ENCODE results near the gene NPHP1.
"Not testable (repeated sequence)": the region's sequence is repeated elsewhere in the genome, so short reads cannot be mapped to it uniquely, and the experiment has no call there.

DNA sequence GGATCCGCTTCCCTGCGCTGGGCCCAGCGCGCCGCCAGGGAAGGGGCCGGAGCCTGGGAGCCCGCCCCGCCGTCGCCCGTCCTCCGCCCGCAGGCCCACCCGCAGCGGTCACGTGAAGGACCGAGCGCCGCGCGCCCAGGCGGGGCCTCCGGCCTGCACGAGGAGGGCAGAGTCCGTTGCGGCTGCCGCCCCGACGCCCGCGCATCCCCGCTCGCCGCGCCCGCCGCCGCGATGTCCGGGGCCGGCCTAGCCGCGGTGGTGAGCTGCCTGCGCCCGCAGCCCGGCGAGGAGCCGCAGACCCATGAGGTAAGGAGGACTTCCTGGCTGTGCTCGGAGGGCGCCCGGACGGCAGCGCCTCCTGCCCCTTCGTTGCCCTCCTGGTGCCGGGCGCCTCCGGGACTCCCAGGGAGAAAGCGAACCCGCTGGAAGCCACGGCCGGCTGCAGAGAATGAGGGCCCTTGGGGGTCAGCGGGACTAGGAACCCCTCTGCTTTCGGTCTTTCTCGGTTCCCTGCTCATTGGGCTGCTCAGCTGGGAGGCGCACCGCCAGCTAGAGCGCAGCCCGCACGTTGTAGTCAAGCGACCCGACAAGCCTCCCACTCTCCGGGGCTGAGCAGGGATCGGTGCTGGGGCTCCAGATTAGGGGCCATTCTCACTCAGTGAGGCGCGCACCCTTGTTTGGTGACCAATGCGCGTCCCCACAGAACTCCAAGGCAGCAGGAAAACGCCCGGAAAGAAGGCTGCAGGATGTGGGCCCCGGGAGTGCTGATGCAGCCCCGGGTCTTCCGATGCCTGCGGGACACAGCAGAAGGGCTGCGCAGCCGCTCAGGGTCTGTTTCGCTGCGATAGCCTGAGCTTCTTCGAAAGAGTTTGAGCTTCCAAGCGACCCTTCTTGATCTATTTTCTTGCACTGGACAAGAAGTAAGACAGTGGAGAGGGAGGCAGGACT is 40.9 kb upstream of the NPHP1 start:
- TF ChIP-seq, protein P1, sequence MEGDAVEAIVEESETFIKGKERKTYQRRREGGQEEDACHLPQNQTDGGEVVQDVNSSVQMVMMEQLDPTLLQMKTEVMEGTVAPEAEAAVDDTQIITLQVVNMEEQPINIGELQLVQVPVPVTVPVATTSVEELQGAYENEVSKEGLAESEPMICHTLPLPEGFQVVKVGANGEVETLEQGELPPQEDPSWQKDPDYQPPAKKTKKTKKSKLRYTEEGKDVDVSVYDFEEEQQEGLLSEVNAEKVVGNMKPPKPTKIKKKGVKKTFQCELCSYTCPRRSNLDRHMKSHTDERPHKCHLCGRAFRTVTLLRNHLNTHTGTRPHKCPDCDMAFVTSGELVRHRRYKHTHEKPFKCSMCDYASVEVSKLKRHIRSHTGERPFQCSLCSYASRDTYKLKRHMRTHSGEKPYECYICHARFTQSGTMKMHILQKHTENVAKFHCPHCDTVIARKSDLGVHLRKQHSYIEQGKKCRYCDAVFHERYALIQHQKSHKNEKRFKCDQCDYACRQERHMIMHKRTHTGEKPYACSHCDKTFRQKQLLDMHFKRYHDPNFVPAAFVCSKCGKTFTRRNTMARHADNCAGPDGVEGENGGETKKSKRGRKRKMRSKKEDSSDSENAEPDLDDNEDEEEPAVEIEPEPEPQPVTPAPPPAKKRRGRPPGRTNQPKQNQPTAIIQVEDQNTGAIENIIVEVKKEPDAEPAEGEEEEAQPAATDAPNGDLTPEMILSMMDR (IDR thresholded peaks at IDR 0.05) = not testable (repeated sequence)
- TF ChIP-seq EZH2 (IDR thresholded peaks at IDR 0.05; ENCODE audit: borderline replicate concordance, insufficient read depth, low read depth, low read length, poor library complexity, severe bottlenecking) = not testable (repeated sequence)
